ENCODE measurements around the gene GCK. TPM values are rescaled to one million over a fixed set of nuclear protein-coding genes. Genes with fewer than 3 reads are reported as not detected.

Gene GCK
- total and polyA plus RNA-seq, 2 donors (not counting 1 experiment from before 2014, with no cell fraction given) = 0.22 to 0.24 TPM

DNA sequence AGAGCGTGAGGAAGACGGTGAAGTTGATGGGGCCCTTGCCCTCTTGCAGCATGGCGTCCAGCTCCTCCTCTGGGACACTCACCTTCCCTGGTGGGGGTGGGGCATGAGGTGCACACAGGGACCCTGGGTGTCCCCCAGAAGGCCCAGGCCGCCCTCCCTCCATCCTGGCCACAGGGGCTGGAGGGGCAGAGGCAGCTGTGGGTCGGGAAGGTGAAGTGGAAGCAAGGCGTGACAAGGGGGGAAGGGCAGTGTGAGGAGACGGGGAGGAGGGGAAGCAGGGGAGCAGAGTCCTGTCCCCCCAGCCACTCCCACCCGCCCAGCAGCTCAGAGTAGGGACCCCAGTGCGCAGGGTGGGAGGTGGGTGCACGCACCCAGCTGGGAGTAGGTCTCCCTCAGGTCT is 48.9 kb downstream of the GCK start:
- H3K9me3 Mint-ChIP-seq (ENCODE audit: insufficient read depth) = no peaks in the 10 kb centered on the region
- DNase-seq (no peak), ATAC-seq (ENCODE audit: low read depth) (no peak)
- no peak overlapping the region for H3K4me3 Mint-ChIP-seq
- H3K4me1 Mint-ChIP-seq = peaks cover 4% of the 10 kb centered on the region
- ChIA-PET CTCF (no interaction called here), POLR2A (no interaction called here)
- H2AFZ ChIP-seq (ENCODE audit: insufficient read depth, low read depth, low read length, poor library complexity, severe bottlenecking) = no peak overlapping the region
- peaks cover 3 to 5% of the 10 kb centered on the region in 2 donors for H3K4me1 ChIP-seq (ENCODE audit: control insufficient read depth in 2 of 2, insufficient read depth in 2 of 2, low read length in 2 of 2)
- intact Hi-C loops (cut with micrococcal nuclease) = no loop called here
- no peak overlapping the region for H3K4me2 ChIP-seq (replicated peaks; ENCODE audit: low read depth, low read length, poor library complexity, severe bottlenecking)
- no peak overlapping the region for H3K27ac ChIP-seq (ENCODE audit: low read length in 2 of 2)
- TF ChIP-seq, protein P1, sequence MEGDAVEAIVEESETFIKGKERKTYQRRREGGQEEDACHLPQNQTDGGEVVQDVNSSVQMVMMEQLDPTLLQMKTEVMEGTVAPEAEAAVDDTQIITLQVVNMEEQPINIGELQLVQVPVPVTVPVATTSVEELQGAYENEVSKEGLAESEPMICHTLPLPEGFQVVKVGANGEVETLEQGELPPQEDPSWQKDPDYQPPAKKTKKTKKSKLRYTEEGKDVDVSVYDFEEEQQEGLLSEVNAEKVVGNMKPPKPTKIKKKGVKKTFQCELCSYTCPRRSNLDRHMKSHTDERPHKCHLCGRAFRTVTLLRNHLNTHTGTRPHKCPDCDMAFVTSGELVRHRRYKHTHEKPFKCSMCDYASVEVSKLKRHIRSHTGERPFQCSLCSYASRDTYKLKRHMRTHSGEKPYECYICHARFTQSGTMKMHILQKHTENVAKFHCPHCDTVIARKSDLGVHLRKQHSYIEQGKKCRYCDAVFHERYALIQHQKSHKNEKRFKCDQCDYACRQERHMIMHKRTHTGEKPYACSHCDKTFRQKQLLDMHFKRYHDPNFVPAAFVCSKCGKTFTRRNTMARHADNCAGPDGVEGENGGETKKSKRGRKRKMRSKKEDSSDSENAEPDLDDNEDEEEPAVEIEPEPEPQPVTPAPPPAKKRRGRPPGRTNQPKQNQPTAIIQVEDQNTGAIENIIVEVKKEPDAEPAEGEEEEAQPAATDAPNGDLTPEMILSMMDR (IDR thresholded peaks at IDR 0.05) = no peak
- TF ChIP-seq EZH2 (IDR thresholded peaks at IDR 0.05; ENCODE audit: borderline replicate concordance, insufficient read depth, low read depth, low read length, poor library complexity, severe bottlenecking) = no peak
- 92% methylated on average over 6 of the region's 10 CpGs for WGBS (ENCODE audit: insufficient coverage)
- H3K4me3 ChIP-seq (ENCODE audit: control extremely low read depth in 1 of 5, extremely low read depth in 1 of 5, insufficient read depth in 1 of 5, low read depth in 2 of 5, low read length in 4 of 5) = no peak overlapping the region
- H3K9me3 ChIP-seq (ENCODE audit: control extremely low read depth in 1 of 3, control insufficient read depth in 2 of 3, insufficient read depth in 1 of 3, low read length in 2 of 3) = no peaks in the 10 kb centered on the region
- H3K79me2 ChIP-seq (ENCODE audit: control insufficient read depth, insufficient read depth, low read length) = no peaks in the 10 kb centered on the region
- H3K27me3 ChIP-seq (replicated peaks in 1 of 4; ENCODE audit: control extremely low read depth in 1 of 4, control insufficient read depth in 3 of 4, insufficient read depth in 4 of 4, low read length in 3 of 4) = peaks cover 0 to 14% (median 4%) of the 10 kb centered on the region in 4 experiments
- no peaks in the 10 kb centered on the region for H3K27me3 Mint-ChIP-seq
- H3K9ac ChIP-seq (ENCODE audit: low read length) = no peak overlapping the region
- H4K20me1 ChIP-seq (ENCODE audit: control insufficient read depth, insufficient read depth, low read length, poor library complexity, severe bottlenecking) = no peaks in the 10 kb centered on the region
- H3K36me3 ChIP-seq (replicated peaks in 1 of 2; ENCODE audit: control extremely low read depth in 1 of 2, control insufficient read depth in 1 of 2, extremely low read depth in 1 of 2, insufficient read depth in 2 of 2, low read length in 1 of 2) = no peaks in the 10 kb centered on the region
- no peak overlapping the region for H3K27ac Mint-ChIP-seq

DNA sequence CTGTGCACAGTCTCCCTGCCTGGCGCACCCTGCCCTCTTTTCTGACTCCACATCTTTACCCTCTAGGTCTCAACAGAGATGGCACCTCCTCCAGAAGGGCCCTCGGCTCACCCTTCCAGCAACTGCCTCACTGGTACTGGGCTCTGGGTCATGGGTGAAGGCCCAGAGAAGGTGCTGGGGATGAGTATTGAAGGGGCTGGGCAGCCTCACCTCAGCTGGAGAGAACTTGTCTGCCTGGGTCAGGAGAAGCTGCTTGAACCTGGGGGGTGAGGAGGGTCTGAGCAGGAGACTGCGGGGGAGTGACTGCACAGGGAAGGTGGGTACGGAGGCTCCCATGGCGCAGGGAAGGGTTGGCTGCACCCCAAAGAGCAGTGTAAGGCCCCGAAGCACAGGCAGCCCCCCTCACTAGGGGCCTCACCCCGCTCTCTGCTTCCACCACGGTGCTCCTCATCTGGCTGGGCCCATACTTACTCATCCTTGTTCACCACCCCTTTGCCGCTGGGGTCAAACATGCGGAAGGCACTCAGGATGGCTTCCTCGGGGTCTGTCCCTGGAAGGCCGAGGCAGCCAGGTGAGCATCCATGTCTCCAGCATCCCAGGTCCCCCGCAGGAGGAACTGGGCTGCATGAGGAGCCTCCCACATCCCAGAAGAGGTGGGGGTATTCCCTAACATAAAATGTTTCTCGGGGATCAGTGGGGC is 49.8 kb downstream of the GCK start:
- Histone ChIP-seq H3K27ac (ENCODE audit: low read length in 2 of 2) (no peak overlapping the region), H3K27me3 (replicated peaks in 1 of 4; ENCODE audit: control extremely low read depth in 1 of 4, control insufficient read depth in 3 of 4, insufficient read depth in 4 of 4, low read length in 3 of 4) (peaks cover 0 to 5% (median under 1%) of the 10 kb centered on the region in 4 experiments), H3K9me3 (ENCODE audit: control extremely low read depth in 1 of 3, control insufficient read depth in 2 of 3, insufficient read depth in 1 of 3, low read length in 2 of 3) (no peaks in the 10 kb centered on the region), H4K20me1 (ENCODE audit: control insufficient read depth, insufficient read depth, low read length, poor library complexity, severe bottlenecking) (no peaks in the 10 kb centered on the region), H3K4me3 (ENCODE audit: control extremely low read depth in 1 of 5, extremely low read depth in 1 of 5, insufficient read depth in 1 of 5, low read depth in 2 of 5, low read length in 4 of 5) (no peak overlapping the region), H2AFZ (ENCODE audit: insufficient read depth, low read depth, low read length, poor library complexity, severe bottlenecking) (no peak overlapping the region), H3K9ac (ENCODE audit: low read length) (no peak overlapping the region), H3K4me1 (ENCODE audit: control insufficient read depth in 2 of 2, insufficient read depth in 2 of 2, low read length in 2 of 2) (no peaks in the 10 kb centered on the region), H3K4me2 (replicated peaks; ENCODE audit: low read depth, low read length, poor library complexity, severe bottlenecking) (no peak overlapping the region), H3K36me3 (replicated peaks in 1 of 2; ENCODE audit: control extremely low read depth in 1 of 2, control insufficient read depth in 1 of 2, extremely low read depth in 1 of 2, insufficient read depth in 2 of 2, low read length in 1 of 2) (no peaks in the 10 kb centered on the region), H3K79me2 (ENCODE audit: control insufficient read depth, insufficient read depth, low read length) (no peaks in the 10 kb centered on the region)
- Mint-ChIP-seq H3K27ac (no peak overlapping the region), H3K27me3 (no peaks in the 10 kb centered on the region), H3K4me3 (no peak overlapping the region), H3K9me3 (ENCODE audit: insufficient read depth) (no peaks in the 10 kb centered on the region), H3K4me1 (no peaks in the 10 kb centered on the region)
- no peak for DNase-seq
- no peak for ATAC-seq (ENCODE audit: low read depth)
- WGBS (ENCODE audit: insufficient coverage) = 91% methylated on average over 12 of the region's 14 CpGs
- CTCF ChIA-PET = no interaction called here
- TF ChIP-seq EZH2 (IDR thresholded peaks at IDR 0.05; ENCODE audit: borderline replicate concordance, insufficient read depth, low read depth, low read length, poor library complexity, severe bottlenecking) = no peak
- TF ChIP-seq, protein P1 (IDR thresholded peaks at IDR 0.05) = no peak
- POLR2A ChIA-PET = no interaction called here
- intact Hi-C loops (cut with micrococcal nuclease) = no loop called here
